GM21619 (cell line): ENCODE measurements around the gene HBG2.
"Not testable (repeated sequence)": the region's sequence is repeated elsewhere in the genome, so short reads cannot be mapped to it uniquely, and the experiment has no call there.

ENCODE experiments used
- ATAC-seq: cut with Tn5 transposase; IDR thresholded peaks from one replicate; pipeline ENCODE4 v1.9.1; 2021; ENCODE audit not compliant: unreplicated experiment

HBG2 gene

DNA sequence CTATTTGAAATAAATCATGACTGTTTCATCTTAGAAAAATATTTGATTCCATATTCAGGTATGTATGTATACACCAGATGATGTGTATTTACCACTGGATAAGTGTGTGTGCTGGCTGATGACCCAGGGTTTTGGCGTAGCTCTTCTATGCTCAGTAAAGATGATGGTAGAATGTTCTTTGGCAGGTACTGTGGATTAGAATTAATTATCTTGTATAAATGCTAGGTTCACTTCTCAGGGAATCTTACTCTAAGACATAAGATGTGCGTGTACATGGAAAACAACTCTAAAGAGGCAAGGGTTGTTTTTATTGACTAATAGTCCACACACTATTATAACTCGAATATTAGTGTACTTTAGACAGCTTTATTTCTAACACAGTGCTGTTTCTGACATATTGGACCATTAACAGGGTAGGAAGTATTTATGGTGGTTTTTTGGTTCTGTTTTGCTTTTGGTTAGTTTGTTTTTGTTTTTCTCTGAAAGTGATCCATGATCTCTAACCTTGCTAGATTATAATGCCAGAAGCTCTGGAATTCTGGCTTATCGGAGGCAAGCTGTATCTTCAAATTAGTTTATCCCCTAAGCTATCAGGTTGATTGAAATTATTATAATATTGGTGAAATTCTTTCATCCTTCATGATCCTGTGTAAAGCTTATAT, 3.9 kb downstream of the HBG2 start:
- no peak for ATAC-seq

DNA sequence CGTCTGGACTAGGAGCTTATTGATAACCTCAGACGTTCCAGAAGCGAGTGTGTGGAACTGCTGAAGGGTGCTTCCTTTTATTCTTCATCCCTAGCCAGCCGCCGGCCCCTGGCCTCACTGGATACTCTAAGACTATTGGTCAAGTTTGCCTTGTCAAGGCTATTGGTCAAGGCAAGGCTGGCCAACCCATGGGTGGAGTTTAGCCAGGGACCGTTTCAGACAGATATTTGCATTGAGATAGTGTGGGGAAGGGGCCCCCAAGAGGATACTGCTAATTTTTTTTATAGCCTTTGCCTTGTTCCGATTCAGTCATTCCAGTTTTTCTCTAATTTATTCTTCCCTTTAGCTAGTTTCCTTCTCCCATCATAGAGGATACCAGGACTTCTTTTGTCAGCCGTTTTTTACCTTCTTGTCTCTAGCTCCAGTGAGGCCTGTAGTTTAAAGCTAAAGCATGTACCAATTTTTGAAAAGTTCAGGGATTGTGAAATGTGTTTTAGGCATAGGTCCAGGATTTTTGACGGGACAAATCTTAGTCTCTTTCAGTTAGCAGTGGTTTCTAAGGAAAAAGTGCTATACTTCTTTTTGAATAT, 4.7 kb downstream of the HBG2 start, which contains the start of gene HBG1:
HBG1 (minus strand) TSS at position 51 of the 590 bp plus-strand sequence. CDS start 53 bp downstream, outside the sequence.
- not testable (repeated sequence) for ATAC-seq

DNA sequence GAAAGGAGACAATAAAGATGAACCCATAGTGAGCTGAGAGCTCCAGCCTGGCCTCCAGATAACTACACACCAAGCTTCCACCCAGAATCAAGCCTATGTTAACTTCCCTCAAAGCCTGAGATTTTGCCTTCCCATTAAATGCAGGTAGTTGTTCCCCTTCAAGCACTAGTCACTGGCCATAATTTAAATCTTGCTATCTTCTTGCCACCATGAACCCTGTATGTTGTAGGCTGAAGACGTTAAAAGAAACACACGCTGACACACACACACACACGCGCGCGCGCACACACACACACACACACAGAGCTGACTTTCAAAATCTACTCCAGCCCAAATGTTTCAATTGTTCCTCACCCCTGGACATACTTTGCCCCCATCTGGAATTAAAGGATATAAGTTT, 6.1 kb downstream of the HBG2 start:
- ATAC-seq: not testable (repeated sequence)

DNA sequence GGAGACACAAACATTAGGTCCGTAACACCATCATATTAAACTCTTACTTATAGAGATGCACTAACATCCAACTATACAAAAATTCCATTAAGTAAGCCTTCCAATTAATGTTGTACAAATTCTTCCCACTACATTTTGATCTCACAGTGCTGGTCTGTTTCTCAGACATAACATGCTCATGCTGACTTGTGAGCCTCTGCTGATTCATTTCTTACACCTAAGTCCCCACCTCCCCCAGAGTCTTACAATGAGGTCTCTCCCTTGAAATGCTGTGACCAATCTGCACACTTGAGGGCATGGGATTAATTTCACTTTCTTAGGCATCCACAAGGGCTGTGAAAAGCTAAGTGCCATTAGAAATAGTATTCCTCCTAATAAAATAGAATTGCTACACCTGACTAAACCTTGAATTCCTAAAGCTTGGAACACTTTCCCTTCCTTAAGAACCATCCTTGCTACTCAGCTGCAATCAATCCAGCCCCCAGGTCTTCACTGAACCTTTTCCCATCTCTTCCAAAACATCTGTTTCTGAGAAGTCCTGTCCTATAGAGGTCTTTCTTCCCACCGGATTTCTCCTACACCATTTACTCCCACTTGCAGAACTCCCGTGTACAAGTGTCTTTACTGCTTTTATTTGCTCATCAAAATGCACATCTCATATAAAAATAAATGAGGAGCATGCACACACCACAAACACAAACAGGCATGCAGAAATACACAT, 6.9 kb downstream of the HBG2 start:
- ATAC-seq: no peak

DNA sequence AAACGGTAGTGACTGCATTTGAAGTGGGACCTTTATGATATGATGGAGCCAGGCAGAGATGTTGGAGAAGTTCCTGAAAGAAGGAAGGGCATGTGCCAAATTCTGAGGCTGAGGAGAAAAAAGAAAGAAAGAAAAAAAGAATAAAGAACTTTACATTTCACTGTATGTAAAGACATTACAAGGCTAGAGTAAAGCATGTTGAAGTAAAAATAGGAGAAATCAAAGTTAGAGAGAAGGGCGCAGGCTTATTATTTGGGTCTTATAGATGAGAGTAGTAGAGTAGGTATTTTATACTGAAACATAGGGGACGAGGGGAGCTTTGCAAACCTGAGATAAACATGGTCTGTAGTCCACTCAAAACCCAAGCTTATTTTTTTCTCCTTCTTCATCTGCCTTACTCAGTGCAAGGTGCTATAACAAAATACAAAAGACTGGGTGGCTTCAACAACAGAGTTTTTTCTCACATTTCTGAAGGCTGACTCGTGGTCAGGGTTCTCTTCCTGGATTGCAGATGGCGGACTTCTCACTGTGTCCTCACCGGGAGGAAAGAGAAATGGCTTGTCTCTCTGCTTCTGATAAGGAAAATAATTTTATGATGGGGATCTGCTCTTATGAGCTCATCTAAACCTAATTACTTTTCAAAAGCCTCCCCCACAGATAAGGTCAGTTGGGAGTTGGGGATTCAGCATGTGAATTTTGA, 7.7 kb downstream of the HBG2 start:
- ATAC-seq: no peak

DNA sequence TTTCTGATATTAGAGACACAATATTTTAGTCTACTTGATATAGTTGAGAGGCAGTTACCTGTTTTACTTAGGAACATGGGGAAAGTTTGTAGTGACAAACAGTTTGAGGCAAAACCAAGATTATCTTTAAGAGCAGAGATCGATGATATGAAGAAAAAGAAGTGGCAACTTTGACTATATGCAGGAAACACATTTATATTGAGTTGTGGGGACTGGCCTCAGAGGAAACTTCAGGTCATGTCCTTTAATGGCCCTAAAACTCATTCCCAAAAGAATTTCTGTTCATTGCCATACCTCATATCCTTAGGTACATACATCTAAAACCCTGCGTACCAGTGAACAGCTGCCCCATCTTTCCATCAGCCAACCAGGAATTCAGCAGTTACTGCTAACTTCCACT, 9.4 kb downstream of the HBG2 start:
- no peak for ATAC-seq

DNA sequence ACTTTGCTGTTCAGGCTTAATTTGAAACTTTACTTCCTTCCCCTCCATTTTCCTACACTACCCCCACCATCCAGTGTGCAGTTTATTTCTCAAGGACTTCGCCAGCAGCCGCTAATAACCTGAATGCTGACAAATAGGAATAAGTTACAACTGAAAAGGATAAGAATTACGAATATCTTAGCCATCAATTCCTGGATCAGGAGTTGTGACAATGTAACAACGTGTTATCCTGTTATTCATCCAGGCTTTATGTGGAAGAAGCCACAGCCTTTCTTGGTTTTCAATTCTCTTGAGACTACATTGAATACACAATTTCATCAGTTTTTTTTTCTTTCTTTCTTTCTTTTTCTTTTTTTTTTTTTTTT, 10.8 kb downstream of the HBG2 start:
- ATAC-seq: no peak

DNA sequence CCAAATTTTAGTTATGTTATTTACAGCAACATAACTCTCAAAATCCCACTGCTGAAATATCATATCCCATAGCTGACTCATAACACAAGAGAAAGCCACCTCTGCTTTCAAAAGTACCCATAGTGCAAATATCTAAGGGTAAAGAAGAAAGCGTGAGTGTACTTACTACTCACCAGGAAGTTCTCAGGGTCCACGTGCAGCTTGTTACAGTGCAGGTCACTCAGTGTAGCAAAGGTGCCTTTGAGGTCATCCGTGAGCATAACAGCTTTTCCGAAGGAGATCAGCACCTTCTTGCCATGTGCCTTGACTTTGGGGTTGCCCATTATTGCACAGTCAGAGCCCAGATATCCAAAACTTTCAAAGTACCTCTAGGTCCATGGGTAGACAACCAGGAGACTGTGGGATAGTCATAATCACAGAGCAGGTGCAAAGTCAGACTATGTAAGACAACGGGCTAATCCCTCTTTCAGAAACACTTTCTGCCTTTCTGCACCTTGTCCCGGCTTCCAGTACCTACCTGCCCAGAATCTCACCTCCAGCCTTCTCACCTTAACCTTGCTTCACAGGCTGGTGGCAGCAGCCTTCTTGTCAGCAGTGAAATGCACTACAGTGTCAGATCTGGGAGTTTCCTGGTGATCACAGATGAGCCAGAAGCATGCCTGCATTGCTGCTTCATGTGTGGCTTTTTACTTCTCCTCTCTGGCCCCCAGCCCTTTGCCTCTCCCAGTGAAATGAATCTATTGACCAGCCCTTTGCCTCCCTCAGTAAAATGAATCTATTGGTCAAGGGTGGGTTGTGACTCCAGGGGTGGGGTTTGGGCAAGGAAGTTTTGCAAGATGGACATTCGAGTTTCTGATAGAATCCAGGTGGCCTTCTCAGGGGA, 11.4 kb downstream of the HBG2 start:
- no peak for ATAC-seq

DNA sequence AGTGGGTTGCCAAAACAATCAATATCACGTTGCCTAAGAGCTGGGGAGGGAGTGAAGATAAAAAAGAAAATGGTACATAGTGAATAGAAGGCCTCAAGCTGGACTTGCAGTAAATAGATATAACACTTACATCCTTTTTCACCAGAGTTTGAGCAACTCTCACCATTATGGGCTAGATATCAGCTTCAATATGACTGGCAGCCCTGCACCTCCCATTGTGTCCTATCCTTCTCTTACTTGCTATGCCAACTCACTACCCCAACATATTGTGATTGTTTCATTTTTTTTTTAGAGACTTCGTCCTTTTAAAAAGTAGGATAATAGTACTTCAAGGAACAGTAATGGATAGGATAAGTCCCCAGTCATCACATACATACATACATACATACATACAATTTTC, 12.4 kb downstream of the HBG2 start:
- no peak for ATAC-seq

DNA sequence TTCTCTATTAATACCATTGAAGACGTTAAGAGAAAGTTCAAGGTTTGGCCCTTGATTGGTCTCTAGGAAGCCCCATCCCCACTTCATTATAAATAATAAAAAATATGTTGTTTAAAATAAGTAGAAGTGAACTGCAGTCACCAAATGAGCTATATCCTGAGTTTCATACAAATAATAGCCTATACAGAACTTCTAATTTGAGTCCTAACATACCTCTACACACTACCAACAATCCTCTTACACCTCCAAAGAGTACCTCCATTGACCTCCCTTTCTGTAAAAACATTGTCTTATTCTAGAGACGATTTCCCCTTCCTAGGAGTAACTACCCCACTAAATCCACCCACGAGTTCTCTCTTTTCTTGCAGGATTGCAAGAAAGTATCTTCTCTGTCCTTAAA, 13.1 kb downstream of the HBG2 start:
- ATAC-seq: no peak

DNA sequence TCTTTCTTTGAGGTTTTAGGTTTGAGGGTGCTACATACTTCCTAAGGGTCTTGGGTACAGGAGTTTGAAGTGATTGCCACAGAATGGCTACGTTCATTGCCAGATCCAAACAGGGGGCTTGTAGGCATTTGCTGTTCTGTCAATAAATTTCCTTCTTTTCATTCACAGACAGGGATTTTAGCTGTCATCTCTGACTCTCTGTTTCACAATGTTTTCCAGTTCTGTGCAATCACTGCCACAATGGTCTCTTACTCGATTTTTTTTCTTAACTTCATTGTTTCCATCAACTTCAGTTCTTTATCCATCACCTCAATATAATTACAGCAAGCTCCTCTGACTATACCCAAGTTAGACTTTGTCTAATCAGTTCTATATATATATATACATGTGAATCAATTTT, 14.1 kb downstream of the HBG2 start:
- ATAC-seq: no peak

DNA sequence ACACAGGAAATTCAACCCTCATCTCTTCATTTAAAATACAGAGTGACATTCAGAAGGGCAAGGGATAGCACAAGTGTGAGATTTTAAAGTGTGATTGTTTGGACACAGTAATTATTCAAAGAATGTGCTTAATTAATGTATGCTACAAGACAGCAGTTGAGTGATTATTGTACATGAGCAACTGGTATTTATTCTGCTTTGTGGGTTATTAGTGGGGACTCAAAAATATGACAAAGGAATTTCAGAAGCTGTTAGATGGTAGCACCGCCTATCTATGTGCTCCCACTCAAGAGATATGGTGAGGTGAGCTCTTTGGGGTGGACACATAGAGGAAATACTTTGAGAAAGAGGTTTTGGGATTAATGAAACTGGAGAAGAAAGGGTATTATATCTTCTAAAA, 14.5 kb downstream of the HBG2 start:
- no peak for ATAC-seq

DNA sequence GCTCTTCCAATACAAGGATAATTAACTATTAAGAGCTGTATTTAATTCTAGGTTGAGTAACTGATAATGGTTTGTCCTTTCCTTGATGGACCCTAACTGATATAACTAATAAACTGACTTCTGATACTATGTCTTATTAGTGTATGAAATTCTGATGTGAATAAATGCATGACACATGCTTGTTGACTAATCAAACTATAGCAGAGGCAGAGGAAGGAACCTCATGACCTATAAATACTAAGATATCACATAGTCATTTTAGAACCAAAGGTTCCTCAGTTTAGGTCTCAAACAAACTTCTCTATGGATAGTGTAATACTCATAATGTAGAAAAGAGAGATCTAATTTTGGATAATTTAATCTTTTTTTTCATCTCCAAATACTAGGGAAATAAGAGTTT, 15.5 kb downstream of the HBG2 start:
- ATAC-seq: no peak

DNA sequence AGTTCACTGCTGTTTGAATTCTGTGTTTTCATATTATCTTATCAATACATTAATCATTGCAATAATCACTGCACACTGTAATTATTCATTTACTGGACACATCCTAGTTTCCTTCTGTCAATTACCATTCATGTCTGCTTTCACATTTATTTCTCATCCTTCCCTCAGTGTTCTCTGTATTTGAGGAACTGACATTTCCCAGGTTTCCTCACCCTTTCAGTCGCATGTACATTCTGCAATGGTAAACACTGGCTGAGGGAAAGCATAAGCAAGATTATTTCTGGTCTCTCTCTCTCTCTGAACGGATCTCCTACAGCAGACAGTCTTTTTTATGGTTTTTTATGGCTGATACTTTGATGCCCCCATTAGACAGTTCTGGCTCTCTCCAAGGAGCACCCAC, 16.1 kb downstream of the HBG2 start:
- ATAC-seq: no peak

DNA sequence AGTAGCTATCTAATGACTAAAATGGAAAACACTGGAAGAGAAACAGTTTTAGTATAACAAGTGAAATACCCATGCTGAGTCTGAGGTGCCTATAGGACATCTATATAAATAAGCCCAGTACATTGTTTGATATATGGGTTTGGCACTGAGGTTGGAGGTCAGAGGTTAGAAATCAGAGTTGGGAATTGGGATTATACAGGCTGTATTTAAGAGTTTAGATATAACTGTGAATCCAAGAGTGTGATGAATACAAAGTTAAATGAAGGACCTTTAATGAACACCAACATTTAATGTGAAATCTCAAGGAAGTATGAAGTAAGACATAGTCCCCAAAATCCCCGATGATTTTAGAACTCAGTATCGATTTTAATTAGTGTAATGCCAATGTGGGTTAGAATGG, 17.2 kb downstream of the HBG2 start:
- ATAC-seq: no peak

DNA sequence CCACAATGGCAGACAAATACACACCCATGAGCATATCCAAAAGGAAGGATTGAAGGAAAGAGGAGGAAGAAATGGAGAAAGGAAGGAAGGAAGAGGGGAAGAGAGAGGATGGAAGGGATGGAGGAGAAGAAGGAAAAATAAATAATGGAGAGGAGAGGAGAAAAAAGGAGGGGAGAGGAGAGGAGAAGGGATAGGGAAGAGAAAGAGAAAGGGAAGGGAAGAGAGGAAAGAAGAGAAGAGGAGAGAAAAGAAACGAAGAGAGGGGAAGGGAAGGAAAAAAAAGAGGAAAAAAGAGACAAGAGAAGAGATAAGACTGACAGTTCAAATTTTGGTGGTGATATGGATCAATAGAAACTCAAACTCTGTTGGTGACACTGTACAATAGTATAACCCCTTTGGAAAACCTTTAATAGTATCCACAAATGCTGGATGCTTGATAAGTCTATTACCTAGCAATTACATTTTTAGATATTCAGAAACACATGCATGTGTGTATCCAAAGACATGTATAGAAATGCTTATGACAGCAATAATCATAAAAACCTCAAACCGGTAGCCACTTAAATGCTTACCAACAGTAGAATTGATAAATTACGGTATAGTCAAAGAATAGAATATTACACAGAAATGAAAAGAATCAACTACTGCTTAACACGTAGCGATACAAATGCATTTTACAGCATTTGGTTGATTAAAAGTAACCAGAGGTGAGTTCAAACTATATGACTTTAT, 19.1 kb downstream of the HBG2 start:
- no peak for ATAC-seq

DNA sequence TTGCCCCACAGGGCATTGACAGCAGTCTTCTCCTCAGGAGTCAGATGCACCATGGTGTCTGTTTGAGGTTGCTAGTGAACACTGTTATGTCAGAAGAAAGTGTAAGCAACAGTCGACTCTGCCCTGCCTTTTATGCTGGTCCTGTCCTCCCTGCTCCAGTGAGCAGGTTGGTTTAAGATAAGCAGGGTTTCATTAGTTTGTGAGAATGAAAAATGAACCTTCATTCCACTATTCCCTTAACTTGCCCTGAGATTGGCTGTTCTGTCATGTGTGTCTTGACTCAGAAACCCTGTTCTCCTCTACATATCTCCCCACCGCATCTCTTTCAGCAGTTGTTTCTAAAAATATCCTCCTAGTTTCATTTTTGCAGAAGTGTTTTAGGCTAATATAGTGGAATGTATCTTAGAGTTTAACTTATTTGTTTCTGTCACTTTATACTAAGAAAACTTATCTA, 20.2 kb downstream of the HBG2 start, which contains the start of gene HBD:
HBD (minus strand) TSS at position 103 of the 454 bp plus-strand sequence; CDS start at position 53, 50 bp downstream.
- ATAC-seq: peak; percentile 85

DNA sequence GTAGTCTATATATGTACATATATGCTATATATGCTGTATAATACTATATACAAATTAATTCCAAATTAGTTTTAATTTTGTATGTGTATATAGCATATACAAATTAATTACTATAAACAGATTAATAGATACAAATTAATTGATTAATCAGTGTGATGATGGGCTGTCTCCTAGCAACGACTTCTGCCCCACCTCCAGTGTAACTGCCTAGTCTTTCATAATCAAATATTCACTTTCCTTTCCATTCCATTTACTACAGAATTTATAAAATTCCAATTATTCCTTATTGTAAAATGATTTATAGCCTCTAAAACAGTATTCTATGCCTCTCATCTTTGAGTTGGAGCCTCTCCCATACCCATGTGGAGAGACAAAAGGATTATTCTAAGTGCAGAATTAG, 21.3 kb downstream of the HBG2 start:
- ATAC-seq: no peak

DNA sequence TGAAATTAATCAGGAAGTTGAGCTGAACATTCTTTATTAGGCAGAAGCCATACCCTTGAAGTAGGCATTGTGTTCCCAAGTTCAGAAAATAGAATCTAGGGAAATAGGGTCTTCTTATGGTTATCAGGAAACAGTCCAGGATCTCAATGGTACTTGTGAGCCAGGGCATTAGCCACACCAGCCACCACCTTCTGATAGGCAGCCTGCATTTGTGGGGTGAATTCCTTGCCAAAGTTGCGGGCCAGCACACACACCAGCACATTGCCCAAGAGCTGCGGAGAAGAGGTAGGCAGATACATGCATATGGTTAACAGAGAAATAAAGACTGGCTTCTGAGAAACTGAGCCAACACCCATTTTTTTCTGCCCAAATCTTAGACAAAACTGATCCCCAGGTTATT, 21.8 kb downstream of the HBG2 start:
- no peak for ATAC-seq

DNA sequence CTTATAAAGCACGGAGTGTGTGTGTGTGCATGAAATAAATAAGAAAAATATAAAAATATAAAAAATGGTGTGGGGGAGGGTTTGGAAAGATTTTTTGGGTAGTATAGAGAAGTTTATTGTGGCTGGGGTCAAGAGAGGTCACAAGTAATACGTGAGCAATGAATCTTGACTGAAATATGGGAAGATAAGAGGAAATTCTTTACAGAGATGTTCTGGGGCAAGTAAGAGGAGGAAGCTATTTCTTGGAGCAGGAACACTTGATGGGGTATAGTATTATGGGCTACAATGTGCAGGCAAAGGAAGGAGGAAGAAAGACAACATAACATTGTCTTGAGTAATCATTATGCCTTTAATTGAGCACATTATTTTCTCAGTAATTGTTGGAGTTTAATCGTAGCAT, 22.4 kb downstream of the HBG2 start:
- ATAC-seq: no peak
